Endometrium (tissue), 2 donors: Measurements from ENCODE around the gene DRAXIN.

Experiments used
- FAIRE-seq: peaks from 2 replicates; lab custom pipeline; 2012; peaks lifted over from hg19 to GRCh38; lab: Jason Lieb, UNC
- donor health status: control.
- donor health status: control.

DRAXIN gene

DNA sequence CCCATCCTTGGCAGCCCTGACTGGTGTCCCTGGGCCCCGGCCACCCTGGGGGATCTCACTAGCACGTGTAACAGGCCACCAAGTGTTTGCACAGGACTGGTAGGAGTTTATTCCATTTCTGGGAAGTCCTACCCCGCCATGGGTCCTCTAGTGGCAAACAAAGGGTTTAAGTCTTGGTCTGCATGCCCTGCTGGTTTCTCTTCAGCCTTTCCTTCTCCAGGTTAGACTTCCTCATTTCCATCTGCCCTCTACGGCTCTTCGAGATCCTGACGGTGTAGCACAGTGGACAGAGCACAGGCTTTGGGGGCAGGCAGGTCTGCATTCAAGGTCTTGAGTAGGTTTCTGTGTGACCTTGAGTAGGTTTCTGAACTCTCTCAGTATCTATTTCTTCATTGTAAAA, 47.3 kb downstream of the DRAXIN start:
- FAIRE-seq, result no peak

DNA sequence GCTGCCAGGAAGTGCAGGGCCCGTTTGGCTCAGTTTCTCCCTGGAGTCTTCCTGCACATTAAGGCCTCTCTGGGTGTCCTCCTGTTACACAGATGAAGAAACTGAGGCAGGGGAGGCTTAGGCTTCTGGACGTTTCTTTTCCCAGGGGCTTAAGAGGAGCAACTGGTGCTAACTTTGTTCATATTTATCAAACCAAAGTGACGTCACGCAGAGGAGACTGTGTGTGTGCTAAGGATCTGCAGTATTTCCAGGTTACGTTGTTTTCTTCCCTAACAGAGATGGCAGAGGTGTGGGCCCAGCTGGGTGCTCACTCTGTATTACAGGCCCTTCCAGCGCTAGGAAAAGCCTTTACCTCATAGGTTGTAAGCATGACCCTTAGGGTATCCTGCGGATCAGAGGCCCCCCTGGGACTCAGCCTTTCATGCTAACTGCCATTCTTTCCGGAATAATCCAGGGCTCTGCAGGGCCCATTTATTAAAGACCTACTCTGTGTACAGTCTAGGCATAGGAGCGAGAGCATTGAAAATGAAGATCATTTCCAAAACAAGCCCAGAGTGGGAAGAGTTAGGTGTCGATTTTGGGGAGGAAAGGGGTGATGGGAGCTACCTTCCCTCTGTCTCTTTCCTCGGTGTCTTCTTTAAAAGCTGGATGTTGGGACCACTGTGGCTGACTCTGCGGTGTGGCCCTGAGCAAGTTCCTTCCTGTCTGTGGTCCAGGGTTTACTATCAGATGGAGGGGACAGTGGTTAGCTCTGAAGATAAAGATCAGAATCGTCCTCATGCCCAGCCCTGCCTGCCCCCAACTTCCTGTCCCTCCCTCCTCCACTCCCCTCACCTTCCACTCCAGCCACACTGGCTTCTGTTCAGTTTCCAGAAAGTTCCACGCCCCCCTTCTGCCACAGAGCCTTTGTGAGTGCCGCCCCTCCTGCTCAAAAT, 49.0 kb downstream of the DRAXIN start:
- FAIRE-seq, result no peak

DNA sequence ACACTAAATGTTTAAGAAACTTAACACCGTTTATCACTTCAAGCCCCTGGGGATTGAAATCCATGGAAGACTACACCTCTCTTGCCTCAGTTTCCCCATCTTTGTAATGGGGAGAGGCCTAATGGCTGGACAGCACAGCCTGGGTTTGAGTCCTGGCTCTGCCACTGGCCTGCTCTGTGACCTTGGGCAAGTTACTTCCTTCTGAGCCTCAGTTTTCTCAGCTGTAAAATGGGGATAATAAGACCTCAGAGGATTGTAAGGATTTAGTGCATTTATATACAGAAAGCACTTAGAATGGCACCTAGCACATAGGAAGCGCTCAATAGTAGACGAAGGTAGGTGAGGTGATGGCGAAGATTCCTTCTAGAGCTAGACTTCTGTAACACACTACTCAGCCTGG, 50.0 kb downstream of the DRAXIN start:
- no peak for FAIRE-seq

DNA sequence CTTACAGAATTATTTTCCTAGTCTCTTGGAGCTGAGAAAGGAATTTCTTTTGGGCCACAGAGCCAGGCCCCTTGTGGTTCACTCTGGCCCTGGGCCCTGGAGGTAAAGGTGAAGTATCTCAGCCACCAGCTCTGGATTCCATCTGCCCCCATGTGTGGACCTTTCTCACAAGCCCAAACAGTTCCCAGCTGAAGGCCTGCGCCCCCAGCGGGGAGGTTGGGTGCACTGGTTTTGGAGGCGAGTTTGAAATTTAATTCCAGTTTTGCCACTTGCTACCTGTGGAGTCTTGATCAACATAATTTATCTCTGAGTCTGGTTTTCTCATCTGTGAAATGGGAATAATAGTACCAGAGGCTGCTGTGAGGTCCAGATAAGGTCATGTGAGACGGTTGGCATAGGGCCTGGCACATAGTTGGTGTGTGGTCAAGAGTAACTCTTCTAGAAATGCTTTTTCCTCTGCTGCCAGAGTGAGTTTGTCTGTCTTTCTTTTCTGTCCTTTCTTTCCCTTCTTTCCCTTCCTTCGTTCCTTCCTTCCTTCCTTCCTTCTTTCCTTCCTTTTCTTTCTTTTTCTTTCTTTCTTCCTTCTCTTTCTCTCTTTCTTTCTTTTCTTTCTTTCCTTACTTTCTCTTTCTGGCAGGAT, 50.5 kb downstream of the DRAXIN start:
- FAIRE-seq, result no peak

DNA sequence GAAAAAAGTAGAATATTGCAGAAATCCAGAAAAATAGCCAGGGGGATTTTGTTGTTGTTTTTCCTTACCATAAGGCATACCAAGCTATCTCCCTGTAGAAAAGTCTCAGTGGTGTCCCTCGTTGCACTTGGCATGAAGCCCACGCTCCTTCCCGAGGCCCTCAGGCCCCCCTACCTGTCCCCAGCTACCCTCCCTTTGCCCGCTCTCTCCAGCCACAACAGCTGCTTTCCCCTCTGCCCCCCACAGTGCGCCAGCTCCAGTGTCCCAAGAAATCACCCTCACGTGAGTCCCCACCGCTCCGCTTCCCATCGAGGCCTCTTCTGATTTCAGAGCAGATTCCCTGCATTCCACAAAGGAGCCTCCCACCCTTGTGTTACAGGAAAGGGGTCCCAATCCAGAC, 52.8 kb downstream of the DRAXIN start:
- no peak for FAIRE-seq

DNA sequence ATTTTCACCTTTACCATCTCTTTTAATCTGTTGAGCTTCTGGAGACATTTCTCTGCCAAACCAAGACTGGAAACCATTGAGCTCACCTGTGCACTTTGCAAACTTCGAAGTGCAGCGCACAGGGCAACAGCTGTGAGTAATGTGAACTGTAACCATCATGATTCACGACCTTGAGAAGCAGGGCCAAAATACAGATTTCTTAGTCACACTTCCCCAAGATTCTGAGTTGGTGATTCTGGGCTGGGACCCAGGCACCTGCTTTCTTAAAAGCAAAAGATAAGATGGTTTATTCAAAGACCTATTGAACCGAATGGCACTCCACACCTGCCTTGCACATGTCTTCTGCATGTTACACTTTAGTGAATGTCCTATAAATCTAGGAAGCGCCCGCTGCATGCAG, 54.6 kb downstream of the DRAXIN start:
- no peak for FAIRE-seq

DNA sequence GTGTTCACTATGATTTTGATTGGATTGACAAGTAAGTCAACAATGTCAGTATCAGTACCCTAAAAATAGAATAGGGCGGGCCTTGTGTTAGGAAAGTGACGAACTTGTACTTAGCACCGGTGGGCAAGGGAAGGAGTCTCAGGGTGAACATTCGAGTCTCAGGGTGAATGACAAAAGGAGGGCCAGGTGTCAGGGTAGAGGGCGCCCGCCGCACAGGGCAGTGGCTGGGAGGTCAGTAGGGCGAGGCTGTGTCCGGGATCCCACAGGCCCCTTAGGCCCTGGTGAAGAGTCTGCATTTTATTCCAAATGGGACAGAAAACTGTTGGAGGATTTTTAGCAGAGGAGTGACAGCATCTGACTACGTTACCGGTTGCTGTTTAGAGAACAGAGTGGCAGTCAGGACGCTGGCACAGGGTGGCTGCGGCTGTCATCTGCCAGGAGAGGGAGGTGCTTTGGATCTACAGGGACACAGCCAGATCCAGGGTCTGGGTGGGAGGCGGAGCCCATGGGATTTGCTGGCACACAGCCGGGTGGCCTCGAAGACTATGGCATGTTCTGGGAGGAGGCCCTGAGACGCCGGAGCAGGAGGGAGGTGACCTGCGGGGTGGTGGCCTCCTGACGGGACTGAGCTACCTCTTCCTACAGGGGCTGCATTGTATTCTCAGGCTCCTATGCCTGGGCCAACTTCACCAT, 55.4 kb downstream of the DRAXIN start:
- FAIRE-seq, result no peak

DNA sequence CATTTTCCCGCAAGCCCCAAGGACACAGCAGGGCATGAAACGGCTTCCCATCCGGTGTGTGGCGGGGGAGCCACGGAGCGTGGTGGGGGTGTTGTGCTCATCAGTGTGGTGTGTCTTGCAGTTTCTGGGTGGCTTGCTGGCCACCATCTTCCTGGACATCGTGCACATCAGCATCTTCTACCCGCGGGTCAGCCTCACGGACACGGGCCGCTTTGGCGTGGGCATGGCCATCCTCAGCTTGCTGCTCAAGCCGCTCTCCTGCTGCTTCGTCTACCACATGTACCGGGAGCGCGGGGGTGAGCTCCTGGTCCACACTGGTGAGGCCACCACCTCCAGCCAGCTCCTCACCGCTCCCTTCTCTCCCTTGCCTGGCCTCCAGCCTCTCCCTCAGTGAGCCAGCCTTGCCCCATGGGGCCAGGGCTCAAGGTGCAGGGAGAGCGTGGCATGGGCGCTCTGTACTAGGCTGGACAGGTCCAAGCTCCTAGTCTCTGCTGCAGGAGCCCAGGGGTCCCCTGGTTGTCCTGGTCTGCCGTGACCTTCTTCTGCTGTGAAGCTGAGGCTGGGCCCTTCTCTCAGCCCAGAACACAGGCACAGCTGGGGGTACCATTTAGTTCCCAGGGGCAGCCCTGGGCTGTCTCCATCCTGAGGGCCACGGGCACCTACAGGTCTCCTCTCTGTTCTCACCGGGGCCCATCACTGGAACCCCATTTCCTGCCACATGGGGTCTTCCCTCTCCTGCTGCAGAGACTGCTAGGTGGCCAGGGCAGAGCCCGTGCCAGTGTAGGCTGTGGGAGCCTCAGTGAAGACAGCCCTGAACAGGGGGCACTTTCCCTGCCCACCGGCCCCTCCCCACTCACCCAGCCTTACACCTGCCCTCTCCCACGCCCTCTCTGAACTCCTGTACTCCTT, 57.0 kb downstream of the DRAXIN start:
- FAIRE-seq, result no peak

DNA sequence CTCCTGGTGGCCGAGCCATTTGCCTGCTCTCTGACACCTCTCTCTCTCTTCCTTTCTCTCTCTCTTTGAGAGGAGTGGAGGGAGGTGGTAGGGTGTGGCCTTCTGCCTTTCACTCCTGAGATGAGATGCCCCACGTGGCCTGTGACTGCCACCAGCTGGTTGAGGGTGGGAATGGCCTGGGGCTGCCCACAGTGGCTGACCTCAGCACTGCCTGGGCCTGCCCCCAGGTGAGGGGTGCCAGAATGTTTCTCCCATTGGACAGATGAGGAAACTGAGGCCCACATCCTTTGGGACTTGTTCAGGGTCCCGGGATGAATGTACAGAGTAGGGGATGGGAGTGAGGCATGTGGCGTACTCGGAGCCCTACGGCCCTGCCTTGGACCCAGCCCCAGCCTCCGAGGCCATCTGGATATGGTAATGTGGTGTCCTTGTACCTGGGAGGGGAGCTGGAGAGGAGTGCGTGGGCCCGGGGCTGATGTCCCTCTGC, 57.7 kb downstream of the DRAXIN start:
- no peak for FAIRE-seq

DNA sequence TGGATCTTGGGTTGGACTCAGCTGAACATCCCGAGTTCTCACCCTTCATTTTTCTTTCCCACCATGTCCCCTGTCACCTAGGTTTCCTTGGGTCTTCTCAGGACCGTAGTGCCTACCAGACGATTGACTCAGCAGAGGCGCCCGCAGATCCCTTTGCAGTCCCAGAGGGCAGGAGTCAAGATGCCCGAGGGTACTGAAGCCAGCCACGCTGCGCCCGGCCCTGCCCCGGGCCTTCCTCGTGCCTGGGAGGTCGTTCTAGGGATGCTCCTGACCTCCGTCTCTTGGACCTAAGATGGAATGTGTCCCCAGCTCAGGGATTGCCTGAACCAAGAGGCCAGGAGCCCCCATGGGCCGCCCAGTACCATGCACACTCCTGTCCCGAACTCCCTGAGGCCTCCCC, 58.5 kb downstream of the DRAXIN start:
- FAIRE-seq, result no peak

DNA sequence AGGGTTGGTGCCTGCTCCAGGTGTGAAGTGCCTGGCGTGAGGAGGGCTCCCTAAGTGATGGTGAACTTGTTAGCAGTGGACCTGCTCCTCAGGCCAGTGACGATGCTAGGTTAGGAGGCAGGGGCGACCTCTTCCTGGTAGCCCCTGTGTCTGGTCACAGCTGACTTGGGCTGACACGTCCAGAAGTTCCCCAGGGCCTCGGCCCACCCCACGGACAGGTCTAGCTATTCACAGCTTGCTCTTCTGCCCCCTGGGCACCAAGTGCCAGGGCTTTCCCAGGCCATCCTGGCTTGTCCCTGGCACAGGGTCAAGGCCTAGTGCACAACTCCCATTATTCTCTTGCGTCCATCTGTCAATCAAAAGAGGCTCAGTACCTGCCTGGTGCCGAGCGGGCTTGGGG, 59.6 kb downstream of the DRAXIN start:
- no peak for FAIRE-seq

DNA sequence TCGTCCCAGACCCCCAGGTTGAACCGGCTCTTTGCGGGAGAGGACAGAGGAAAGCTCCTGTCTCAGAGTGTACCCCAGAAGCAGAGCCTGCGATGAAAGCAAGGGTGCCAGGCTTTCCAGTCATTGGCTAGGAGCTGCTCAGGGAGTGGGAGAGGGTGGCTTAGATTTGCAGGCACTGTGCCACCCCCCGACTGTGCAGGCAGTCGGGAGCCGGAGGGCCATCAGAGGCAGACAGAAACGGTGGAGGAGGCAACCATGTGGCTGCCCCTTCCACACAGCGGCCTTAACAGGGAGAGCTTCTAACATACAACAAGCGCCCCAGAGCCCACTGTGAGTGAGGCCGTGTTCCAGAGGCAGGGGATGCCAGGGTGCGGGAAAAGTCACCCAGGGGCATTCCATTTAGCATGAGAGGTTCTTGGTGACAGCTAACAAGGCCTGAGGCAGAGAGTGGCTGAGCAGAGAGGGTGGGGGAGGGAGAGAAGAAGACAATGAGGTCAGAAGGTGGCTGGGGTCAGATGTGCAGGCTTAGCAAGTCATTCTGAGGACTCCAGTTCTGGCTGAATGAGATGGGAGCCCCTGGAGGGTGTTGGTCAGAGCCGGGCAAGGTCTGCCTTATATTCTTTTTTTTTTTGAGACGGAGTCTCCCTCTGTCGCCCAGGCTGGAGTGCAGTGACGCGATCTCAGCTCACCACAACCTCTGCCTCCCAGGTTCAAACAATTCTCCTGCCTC, 61.0 kb downstream of the DRAXIN start:
- FAIRE-seq, result no peak

DNA sequence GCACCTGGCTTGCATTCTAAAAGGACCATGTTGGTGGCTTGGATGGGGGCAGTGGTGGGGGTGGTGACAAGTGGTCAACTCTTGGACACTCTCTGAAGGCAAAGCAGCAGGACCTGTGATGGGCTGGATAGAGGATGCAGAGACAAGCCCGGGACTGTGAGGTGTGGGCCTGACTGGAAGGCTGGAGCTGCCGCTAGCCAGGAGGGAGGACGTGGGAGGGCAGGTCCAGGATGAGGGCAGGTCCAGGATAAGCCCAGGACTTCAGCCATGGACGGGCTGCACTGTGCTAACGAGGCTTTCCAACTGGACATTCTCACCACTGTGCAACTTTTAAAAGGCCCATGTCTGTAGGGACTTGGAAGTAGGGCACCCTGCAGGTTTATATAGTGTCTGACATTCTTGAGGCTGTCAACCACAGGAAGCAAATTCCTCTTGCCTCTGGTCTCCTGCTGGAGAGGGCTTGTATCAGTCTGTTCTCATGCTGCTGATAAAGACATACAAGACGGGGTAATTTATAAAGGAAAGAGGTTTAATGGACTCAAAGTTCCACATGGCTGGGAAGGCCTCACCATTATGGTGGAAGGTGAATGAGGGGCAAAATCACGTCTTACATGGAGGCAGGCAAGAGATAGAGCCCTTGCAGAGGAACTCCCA, 62.2 kb downstream of the DRAXIN start:
- no peak for FAIRE-seq

DNA sequence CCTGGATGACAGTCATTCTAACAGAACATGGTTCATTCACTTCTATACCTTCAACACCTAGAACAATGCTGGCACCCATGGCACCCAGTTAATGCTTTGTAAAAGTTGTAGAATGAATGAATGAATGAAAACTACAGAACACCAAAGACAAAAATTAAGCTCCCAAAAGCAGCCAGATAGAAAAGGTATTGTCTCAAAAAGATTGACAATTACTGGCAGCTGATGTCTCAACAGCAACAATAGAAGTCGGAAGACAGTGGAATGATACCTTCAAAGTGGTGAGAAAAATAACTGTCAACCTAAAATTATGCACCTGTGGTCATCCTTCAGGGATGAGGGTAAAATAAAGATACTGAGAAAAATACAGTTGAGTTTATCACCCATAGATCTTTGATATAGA, 65.5 kb downstream of the DRAXIN start:
- no peak for FAIRE-seq

DNA sequence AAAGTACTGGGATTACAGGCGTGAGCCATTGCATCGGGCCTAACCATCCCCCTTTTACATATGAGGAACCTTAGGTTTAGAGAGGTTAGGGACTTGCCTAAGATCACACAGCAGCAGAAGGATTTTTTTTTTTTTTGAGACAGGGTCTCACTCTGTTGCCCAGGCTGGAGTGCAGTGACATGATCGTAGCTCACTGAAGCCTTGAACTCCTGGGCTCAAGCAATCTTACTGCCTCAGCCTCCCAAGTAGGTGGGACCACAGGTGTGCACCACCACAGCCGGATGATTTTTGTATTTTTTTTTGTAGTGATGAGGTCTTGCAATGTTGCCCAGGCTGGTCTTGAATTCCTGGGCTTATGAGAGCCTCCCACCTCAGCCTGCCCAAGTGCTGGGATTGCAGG, 68.3 kb downstream of the DRAXIN start:
- no peak for FAIRE-seq

DNA sequence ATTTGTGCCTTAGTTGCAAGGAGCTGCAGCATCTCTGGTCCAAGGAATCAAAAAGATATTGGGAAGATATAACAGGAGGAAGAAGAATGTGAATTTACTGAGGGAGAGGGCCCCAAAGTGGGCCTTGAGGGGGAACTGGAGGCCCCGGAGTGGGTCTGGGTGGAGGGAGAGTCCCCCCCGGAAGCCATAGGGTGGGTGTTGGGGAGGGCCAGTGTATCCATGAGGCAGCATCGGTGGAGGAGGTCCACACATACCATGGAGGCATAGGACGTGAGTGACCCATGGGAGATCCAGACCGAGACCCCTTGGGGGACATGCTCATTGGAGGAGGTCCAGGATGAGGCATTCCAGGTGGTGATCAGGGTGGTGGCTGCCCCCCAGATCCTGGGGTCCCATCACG, 69.8 kb downstream of the DRAXIN start:
- FAIRE-seq, result no peak

DNA sequence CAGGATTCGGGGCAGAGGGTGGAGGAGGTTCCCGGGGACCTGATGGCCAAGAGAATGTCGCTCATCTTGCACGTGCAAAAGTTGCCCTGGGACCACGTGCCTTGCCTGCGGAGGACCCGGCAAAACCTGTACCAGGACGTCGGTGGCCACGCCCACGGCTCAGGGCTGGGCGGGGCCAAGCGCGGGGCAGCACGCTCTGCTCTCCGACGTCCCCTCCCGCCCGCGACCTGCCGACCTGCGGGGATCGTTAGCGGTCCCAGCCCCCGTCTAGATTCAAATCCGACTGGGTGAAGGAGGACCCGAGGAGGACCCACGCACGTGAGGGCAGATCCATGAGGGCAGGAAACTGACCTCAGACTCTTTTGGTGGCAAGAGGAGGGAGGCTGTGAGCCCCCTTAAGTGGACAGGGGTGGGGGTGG, 70.5 kb downstream of the DRAXIN start, which contains the start of gene C1orf167:
TSS of gene C1orf167 (plus strand) at position 206 of the 419 bp plus-strand sequence. CDS start 2,208 bp downstream, outside the sequence.
- FAIRE-seq, result no peak

DNA sequence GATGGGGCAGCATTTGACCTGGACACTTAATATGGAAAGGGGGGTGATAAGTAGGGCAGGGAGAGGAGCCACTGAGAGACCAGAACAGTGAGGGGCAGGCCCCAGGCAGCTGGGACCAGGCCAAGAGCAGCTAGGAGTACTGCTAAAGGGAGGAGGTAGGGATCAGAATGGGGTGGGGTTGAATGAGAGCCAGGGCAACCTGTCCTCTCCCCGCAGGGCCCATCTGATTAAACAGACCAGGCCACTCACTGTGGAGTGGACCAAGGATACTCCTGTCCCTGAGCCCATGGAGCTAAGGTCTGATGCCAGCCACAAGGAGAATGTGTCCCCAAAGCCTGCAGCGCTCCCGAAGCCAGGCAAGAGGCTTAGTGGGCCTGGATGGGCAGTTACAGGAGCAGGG, 72.6 kb downstream of the DRAXIN start:
- no peak for FAIRE-seq

DNA sequence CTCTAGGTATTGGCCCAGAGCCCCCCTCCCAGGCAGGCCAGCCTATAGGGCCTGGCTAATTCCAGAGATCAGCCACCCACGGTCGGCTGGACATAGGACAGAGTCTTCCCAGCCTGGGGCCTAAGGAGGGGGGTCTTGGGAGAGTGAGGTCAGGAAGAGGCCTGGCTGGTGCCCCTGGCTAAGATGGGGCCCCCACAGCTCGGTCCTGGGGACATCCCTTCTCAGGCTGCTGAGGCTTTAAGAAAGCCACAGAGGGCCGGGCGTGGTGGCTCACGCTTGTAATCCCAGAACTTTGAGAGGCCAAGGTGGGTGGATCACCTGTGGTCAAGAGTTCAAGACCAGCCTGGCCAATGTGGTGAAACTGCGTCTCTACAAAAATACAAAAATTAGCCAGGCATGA, 73.0 kb downstream of the DRAXIN start:
- FAIRE-seq, result no peak

DNA sequence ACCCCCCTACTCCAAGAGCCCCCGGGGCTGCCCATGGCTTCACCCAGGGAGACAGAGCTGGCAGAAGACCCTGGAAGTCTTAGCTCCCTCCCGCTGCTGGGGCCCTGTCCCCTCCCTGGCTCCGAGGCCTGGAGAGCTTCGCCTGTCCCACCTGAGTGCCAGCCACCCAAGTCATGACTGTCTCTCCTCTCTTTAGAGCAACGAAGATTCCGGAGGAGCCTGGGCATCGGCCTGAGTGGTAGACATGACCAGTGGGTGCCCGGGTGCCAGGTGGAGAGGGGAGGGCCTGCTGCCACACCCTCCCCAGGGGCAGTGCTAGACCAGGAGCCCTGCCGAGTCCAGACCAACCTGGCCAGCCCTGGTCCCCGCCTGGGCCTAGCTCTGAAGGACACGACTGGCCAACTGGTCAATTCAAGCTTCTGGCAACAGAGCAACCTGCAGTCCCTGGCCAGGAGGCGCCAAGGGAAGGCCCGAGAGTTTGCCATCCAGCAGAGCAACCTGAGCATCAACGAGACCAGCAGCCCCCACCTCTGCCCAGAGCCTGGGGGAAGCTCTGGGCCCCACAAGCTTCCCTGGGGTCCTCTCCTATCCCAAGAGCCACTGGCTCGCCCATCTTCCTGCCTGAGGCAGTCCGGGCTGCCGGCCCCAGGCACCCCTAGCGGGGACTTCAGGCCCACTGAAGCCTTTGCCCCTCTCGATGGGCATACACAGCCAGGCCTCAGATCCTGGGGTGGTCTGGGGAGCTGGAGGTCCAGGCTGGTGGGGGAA, 74.3 kb downstream of the DRAXIN start:
- FAIRE-seq, result no peak
